Measurements from ENCODE around the gene CLEC4M.

CLEC4M gene

GRCh38 chr19:7729211-7729610 lies 33.8 kb upstream of the CLEC4M start:
- DNase-seq (ENCODE audit: insufficient read length, low spot score) (no peak), FAIRE-seq (no peak)
- TF ChIP-seq CTCF (IDR thresholded peaks at IDR 0.05; ENCODE audit: insufficient read depth, missing control alignments): no peak

GRCh38 chr19:7729831-7730285 lies 33.2 kb upstream of the CLEC4M start:
- no peak for TF ChIP-seq CTCF (IDR thresholded peaks at IDR 0.05; ENCODE audit: insufficient read depth, missing control alignments)
- FAIRE-seq: no peak
- DNase-seq (ENCODE audit: insufficient read length, low spot score): no peak

GRCh38 chr19:7730286-7731217 lies 32.5 kb upstream of the CLEC4M start:
- no peak for DNase-seq (ENCODE audit: insufficient read length, low spot score)
- FAIRE-seq: no peak
- no peak for TF ChIP-seq CTCF (IDR thresholded peaks at IDR 0.05; ENCODE audit: insufficient read depth, missing control alignments)

GRCh38 chr19:7731218-7731595 lies 31.8 kb upstream of the CLEC4M start:
- FAIRE-seq (no peak), DNase-seq (ENCODE audit: insufficient read length, low spot score) (no peak)
- TF ChIP-seq CTCF (IDR thresholded peaks at IDR 0.05; ENCODE audit: insufficient read depth, missing control alignments): no peak

- TF ChIP-seq CTCF (IDR thresholded peaks at IDR 0.05; ENCODE audit: insufficient read depth, missing control alignments): no peak
- FAIRE-seq (no peak), DNase-seq (ENCODE audit: insufficient read length, low spot score) (no peak)
Observed at GRCh38 chr19:7731615-7732014, 31.4 kb upstream of the CLEC4M start.

GRCh38 chr19:7732045-7732444 lies 31.0 kb upstream of the CLEC4M start, which contains the start of gene CLEC4G:
Gene CLEC4G, minus strand, starts transcription at chr19:7732110. Its CDS starts 8 bp downstream, at chr19:7732102.
- FAIRE-seq: no peak
- no peak for TF ChIP-seq CTCF (IDR thresholded peaks at IDR 0.05; ENCODE audit: insufficient read depth, missing control alignments)

GRCh38 chr19:7733376-7733775 lies 29.7 kb upstream of the CLEC4M start:
- no peak for TF ChIP-seq CTCF (IDR thresholded peaks at IDR 0.05; ENCODE audit: insufficient read depth, missing control alignments)
- DNase-seq (ENCODE audit: insufficient read length, low spot score) (no peak), FAIRE-seq (no peak)

More at GRCh38 chr19:7732045-7732444, 31.0 kb upstream of the CLEC4M start, which contains the start of gene CLEC4G:
- DNase-seq (ENCODE audit: insufficient read length, low spot score): no peak
